PC-9 (cell line): ENCODE measurements around the gene RPE.

Experiments
- EZH2 ChIP-seq: fragments of 200-600 bp; sonication (generic); IDR thresholded peaks from 2 replicates; pipeline ENCODE4 v1.8.0; 2017; ENCODE audit warnings: antibody characterized with exemption, low read depth
- TF ChIP-seq, protein P1 (sequence below): fragments of 200-600 bp; sonication (generic); conservative IDR thresholded peaks from 2 replicates; pipeline ENCODE4 v1.6.1; 2017; ENCODE audit warnings: mixed run types, antibody characterized with exemption, mild to moderate bottlenecking, moderate library complexity

DNA sequence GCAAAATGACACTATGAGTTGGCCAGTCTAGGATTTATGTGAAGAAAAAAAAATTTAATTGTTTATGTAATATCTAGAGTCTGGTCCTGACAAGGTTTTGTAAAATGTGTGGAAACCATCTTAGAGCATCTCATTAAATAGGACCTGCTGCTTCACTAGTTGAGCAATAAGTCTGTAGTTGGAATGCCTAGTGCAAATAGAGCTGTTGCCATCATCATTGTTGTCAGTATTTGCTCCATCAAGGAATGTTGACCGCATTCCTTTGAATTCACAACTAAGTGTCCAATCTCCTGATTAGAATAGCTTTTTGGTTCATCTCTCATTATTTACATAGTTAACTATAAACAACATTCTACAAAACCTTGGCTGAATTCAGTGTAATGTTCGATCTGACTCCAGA lies 32.2 kb upstream of the RPE start:
- TF ChIP-seq, protein P1, sequence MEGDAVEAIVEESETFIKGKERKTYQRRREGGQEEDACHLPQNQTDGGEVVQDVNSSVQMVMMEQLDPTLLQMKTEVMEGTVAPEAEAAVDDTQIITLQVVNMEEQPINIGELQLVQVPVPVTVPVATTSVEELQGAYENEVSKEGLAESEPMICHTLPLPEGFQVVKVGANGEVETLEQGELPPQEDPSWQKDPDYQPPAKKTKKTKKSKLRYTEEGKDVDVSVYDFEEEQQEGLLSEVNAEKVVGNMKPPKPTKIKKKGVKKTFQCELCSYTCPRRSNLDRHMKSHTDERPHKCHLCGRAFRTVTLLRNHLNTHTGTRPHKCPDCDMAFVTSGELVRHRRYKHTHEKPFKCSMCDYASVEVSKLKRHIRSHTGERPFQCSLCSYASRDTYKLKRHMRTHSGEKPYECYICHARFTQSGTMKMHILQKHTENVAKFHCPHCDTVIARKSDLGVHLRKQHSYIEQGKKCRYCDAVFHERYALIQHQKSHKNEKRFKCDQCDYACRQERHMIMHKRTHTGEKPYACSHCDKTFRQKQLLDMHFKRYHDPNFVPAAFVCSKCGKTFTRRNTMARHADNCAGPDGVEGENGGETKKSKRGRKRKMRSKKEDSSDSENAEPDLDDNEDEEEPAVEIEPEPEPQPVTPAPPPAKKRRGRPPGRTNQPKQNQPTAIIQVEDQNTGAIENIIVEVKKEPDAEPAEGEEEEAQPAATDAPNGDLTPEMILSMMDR = no peak
- no peak for TF ChIP-seq EZH2
